SK-N-SH (cell line): Measurements from ENCODE around the gene HPRT1.

Experiments used
- SMC3 ChIP-seq: IDR thresholded peaks from 2 replicates; pipeline ENCODE4 v1.6.1; 2012; ENCODE audit warnings: low read depth, low read length, improper control_type of control experiment
- TF ChIP-seq, protein P1 (sequence below): IDR thresholded peaks from 2 replicates; pipeline ENCODE4 v1.4.0; 2012; ENCODE audit warnings: low read depth

DNA sequence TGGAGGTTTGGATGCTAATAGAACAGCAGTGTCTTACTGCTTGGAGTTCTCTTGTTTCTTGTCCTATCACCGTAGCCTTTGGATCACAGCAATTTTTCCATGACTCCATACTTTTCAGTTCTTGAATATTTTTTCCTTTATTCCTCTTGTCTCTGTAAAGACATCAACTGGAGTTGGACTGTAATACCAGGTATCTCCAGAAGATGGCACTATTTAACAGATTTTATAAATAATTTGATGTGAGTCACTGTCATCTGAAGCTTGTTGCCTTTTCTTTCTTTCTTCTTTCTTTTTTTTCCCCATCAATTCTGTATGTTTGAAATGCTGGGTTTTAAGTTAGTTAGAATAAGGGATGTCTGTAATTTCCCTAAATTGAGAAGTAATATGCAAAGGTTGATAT, 24.1 kb downstream of the HPRT1 start:
- TF ChIP-seq, protein P1, sequence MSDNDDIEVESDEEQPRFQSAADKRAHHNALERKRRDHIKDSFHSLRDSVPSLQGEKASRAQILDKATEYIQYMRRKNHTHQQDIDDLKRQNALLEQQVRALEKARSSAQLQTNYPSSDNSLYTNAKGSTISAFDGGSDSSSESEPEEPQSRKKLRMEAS, result no peak
- peak; percentile 44 for TF ChIP-seq SMC3
